Type B pancreatic cell (in vitro differentiated cells): ENCODE measurements around the gene MSI2. TPM values are rescaled to one million over a fixed set of nuclear protein-coding genes. Genes with fewer than 3 reads are reported as not detected.

Experiments used
- DNase-seq: peaks from one replicate; pipeline ENCODE4 v3.0.0; 2021; ENCODE audit warnings: mixed read lengths; ENCODE audit not compliant: unreplicated experiment; ENCODE audit errors: extremely low spot score
- H3K27ac Mint-ChIP-seq: 2 replicates; pipeline ENCODE4 v1.8.0; 2021; ENCODE audit warnings: mild to moderate bottlenecking, mixed read lengths
- H3K27me3 Mint-ChIP-seq: 2 replicates; pipeline ENCODE4 v1.8.0; 2021; ENCODE audit warnings: mixed read lengths
- H3K36me3 Mint-ChIP-seq: 2 replicates; pipeline ENCODE4 v1.8.0; 2021; ENCODE audit warnings: mixed read lengths
- H3K4me1 Mint-ChIP-seq: one replicate; pipeline ENCODE4 v1.8.0; 2021; ENCODE audit warnings: mixed read lengths; ENCODE audit not compliant: unreplicated experiment
- H3K4me3 Mint-ChIP-seq: 2 replicates; pipeline ENCODE4 v1.8.0; 2021; ENCODE audit warnings: mild to moderate bottlenecking, mixed read lengths
- H3K9me3 Mint-ChIP-seq: 2 replicates; pipeline ENCODE4 v1.8.0; 2021; ENCODE audit warnings: mixed read lengths
- CTCF ChIP-seq: fragments of 200-600 bp; sonication (generic); conservative IDR thresholded peaks from 2 replicates; pipeline ENCODE4 v1.5.0; 2021; ENCODE audit warnings: antibody characterized with exemption, mild to moderate bottlenecking
- total RNA-seq: library from RNA; stranded (reverse); gene quantifications from 2 replicates; pipeline ENCODE4 v1.2.1, GENCODE V29; 2021; ENCODE audit warnings: low replicate concordance

Gene MSI2
- total RNA-seq, 1 donor from 2014 or later = 158 TPM

- H3K4me1 Mint-ChIP-seq = peaks cover 50% of the 10 kb centered on the region
- no peaks in the 10 kb centered on the region for H3K9me3 Mint-ChIP-seq
- H3K4me3 Mint-ChIP-seq = no peak overlapping the region
- TF ChIP-seq CTCF = no peak
- H3K27me3 Mint-ChIP-seq = no peaks in the 10 kb centered on the region
- H3K27ac Mint-ChIP-seq = peak overlapping the region; percentile 11
- peaks cover 3% of the 10 kb centered on the region for H3K36me3 Mint-ChIP-seq
- no peak for DNase-seq
These were observed 85.6 kb downstream of the MSI2 start for GRCh38 chr17:57341611-57342540.

GRCh38 chr17:57342963-57343589, 86.8 kb downstream of the MSI2 start:
- Mint-ChIP-seq H3K27ac (no peak overlapping the region), H3K4me1 (peaks cover 39% of the 10 kb centered on the region), H3K4me3 (no peak overlapping the region), H3K36me3 (peaks cover 14% of the 10 kb centered on the region), H3K9me3 (no peaks in the 10 kb centered on the region), H3K27me3 (no peaks in the 10 kb centered on the region)
- DNase-seq = no peak
- no peak for TF ChIP-seq CTCF

DNA sequence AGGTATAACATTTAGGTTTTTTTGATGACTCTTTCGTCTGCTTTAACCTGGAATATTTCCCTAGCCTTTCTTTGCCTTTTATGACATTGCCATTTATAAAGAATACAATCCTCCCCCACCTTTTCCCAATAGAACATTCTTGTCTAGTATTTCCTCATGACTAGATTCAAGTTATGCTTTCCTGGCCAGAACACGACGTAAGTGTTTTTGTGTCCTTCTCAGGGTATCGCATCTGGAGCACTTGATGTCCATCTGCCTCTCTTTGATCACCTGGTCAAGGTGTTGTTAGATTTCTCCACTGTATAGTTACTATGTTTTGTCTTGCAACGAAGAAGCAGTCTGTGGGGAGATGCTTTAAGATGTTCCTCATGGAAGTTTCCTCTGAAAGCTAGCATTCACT, 87.4 kb downstream of the MSI2 start:
- TF ChIP-seq CTCF = no peak
- H3K36me3 Mint-ChIP-seq = peaks cover 20% of the 10 kb centered on the region
- H3K4me1 Mint-ChIP-seq = peaks cover 33% of the 10 kb centered on the region
- H3K27ac Mint-ChIP-seq = no peak overlapping the region
- H3K9me3 Mint-ChIP-seq = no peaks in the 10 kb centered on the region
- no peak for DNase-seq
- no peaks in the 10 kb centered on the region for H3K27me3 Mint-ChIP-seq
- H3K4me3 Mint-ChIP-seq = no peak overlapping the region

DNA sequence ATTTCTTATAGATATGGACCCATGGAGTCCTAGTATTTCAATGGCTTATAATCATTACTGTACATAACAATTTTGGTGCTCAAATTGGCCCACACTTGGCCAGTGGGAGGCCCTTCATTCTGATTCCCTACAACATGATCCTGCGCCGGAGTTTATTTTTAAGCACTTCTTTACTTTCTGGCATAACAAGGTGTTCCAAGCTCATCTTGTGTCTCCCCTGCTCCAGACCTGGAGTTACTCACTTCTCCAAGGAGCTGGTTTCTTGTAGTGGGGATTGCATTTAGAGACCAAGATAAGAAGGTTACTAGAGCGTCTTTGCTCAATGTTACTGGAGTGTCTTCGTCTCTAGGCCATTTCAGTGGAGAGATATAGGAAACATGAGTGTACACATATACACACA, 87.9 kb downstream of the MSI2 start:
- no peaks in the 10 kb centered on the region for H3K9me3 Mint-ChIP-seq
- no peak for DNase-seq
- TF ChIP-seq CTCF = no peak
- no peak overlapping the region for H3K27ac Mint-ChIP-seq
- no peak overlapping the region for H3K4me3 Mint-ChIP-seq
- H3K4me1 Mint-ChIP-seq = peaks cover 32% of the 10 kb centered on the region
- peaks cover 23% of the 10 kb centered on the region for H3K36me3 Mint-ChIP-seq
- H3K27me3 Mint-ChIP-seq = no peaks in the 10 kb centered on the region

DNA sequence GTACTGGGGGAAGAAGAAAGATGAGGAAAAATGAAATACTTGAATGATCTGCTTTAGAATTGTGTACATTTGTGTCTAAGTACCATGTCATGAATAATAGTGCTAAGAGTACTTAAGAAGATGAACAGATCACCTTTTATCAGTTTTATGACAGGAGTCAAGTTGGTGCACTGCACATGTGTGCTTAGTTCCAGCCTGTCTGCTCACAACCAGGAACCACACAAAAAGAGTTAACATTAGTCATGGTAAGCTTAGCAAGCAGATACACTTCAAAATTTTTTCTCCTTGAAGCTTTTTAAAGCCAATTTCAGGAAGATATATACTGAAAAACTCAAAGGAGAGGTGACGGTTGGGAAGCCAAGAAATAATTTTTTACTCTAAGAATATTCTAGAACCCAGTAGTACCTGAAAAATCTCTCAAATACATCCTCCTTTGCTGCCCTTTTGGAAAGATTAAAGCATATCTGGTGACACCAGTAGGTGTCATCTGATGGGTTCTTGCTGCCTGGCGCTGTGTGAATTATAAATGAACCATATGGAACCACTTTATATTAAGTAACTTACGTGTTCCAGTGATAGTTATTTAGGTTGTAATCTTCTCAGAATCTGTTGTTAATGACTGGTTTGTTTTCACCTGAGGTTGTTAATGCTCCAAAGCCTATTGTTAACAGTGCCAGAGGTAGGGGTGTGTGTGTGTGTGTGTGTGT, 93.4 kb downstream of the MSI2 start:
- peaks cover 19% of the 10 kb centered on the region for H3K4me1 Mint-ChIP-seq

More for the DNA sequence above, 93.4 kb downstream of the MSI2 start:
- Mint-ChIP-seq H3K36me3 (peaks cover 44% of the 10 kb centered on the region), H3K27me3 (no peaks in the 10 kb centered on the region), H3K4me3 (no peak overlapping the region), H3K27ac (no peak overlapping the region), H3K9me3 (peaks cover 7% of the 10 kb centered on the region)
- DNase-seq = no peak
- TF ChIP-seq CTCF = no peak
